T-helper 2 cell treated with Interferon-gamma antibody and Interleukin-4, amounts not matched to agents 100 ng/mL and 5 ng/mL, for 36 hours (primary cell): Measurements from ENCODE around the gene MAPT. TPM values are rescaled to one million over a fixed set of nuclear protein-coding genes. Genes with fewer than 3 reads are reported as not detected.
"Not testable (repeated sequence)": the region's sequence is repeated elsewhere in the genome, so short reads cannot be mapped to it uniquely, and the experiment has no call there.

Experiments used
- intact Hi-C: fragments of 100-400 bp; cut with micrococcal nuclease; formaldehyde crosslinking; loops from one replicate; pipeline ENCODE4 v1.15.1; 2023
- total RNA-seq: library from RNA; stranded (reverse); gene quantifications from 2 replicates; pipeline ENCODE4 v1.2.3, GENCODE V29; 2022

The MAPT gene
- total RNA-seq, 1 donor from 2014 or later, result 0.20 TPM

GRCh38 chr17:46007461-46007965 lies 113.2 kb downstream of the MAPT start:
- intact Hi-C loops, result no loop called here

- intact Hi-C loops, result no loop called here
Measured at GRCh38 chr17:46008591-46008990, 114.2 kb downstream of the MAPT start.

- intact Hi-C loops, result no loop called here
Measured at GRCh38 chr17:46009681-46010596, 115.6 kb downstream of the MAPT start.

- intact Hi-C loops, result no loop called here
Measured at GRCh38 chr17:46010597-46011186, 116.3 kb downstream of the MAPT start.

GRCh38 chr17:46011711-46012505 lies 117.6 kb downstream of the MAPT start:
- intact Hi-C loops, result no loop called here

GRCh38 chr17:46012506-46013079 lies 118.2 kb downstream of the MAPT start:
- intact Hi-C loops, result no loop called here

- intact Hi-C loops, result no loop called here
Measured at GRCh38 chr17:46013127-46013501, 118.8 kb downstream of the MAPT start.

- intact Hi-C loops, result no loop called here
Measured at GRCh38 chr17:46013502-46014165, 119.3 kb downstream of the MAPT start.

GRCh38 chr17:46019408-46019925 lies 125.1 kb downstream of the MAPT start:
- intact Hi-C loops, result not testable (repeated sequence)

GRCh38 chr17:46020023-46020761 lies 125.8 kb downstream of the MAPT start:
- intact Hi-C loops, result no loop called here

GRCh38 chr17:46020998-46021397 lies 126.6 kb downstream of the MAPT start:
- intact Hi-C loops, result no loop called here

GRCh38 chr17:46023366-46023765 lies 129.0 kb downstream of the MAPT start:
- intact Hi-C loops, result not testable (repeated sequence)

- intact Hi-C loops, result no loop called here
Measured at GRCh38 chr17:46023783-46024388, 129.5 kb downstream of the MAPT start.

- intact Hi-C loops, result no loop called here
Measured at GRCh38 chr17:46024590-46024989, 130.2 kb downstream of the MAPT start.

- intact Hi-C loops, result no loop called here
Measured at GRCh38 chr17:46025060-46025459, 130.7 kb downstream of the MAPT start.

- intact Hi-C loops, result no loop called here
Measured at GRCh38 chr17:46025510-46026165, 131.3 kb downstream of the MAPT start.

GRCh38 chr17:46026166-46027047 lies 132.1 kb downstream of the MAPT start:
- intact Hi-C loops, result no loop called here
